DND-41 (cell line): ENCODE measurements around the gene LRRC25.

Experiments
- ATAC-seq: fragments of 200-7000 bp; cut with Tn5 transposase; 3 replicates; pipeline ENCODE4 v1.9.1; 2021; ENCODE audit warnings: low read depth; ENCODE audit not compliant: insufficient read depth
- DNase-seq: peaks from one replicate; pipeline ENCODE4 v3.0.0-alpha.2; 2020
- H2AFZ ChIP-seq: 2 replicates; pipeline ENCODE4 v1.6.0; 2012; ENCODE audit warnings: low read depth, low read length
- H3K27ac ChIP-seq: 2 replicates; pipeline ENCODE4 v1.5.1; 2012; ENCODE audit warnings: low read length, inconsistent platforms
- H3K27me3 ChIP-seq: fragments of 200-600 bp; sonication (generic); 2 replicates; pipeline ENCODE4 v1.6.0; 2012; ENCODE audit warnings: low read length, mild to moderate bottlenecking, inconsistent platforms; ENCODE audit not compliant: insufficient read depth, poor library complexity
- H3K36me3 ChIP-seq: 2 replicates; pipeline ENCODE4 v1.5.1; 2012; ENCODE audit warnings: low read length, inconsistent platforms; ENCODE audit not compliant: insufficient read depth
- H3K4me1 ChIP-seq: 2 replicates; pipeline ENCODE4 v1.5.1; 2012; ENCODE audit warnings: mild to moderate bottlenecking, low read length; ENCODE audit not compliant: insufficient read depth
- H3K4me2 ChIP-seq: 2 replicates; pipeline ENCODE4 v1.6.0; 2012; ENCODE audit warnings: mild to moderate bottlenecking, moderate library complexity, low read length, inconsistent platforms; ENCODE audit not compliant: insufficient read depth
- H3K4me3 ChIP-seq, 2 experiments: fragments of 200-600 bp in 1 of 2; shearing (Covaris generic) in 1 of 2; 2 replicates each; pipeline ENCODE4 v1.5.1; 2012 to 2016; ENCODE audit warnings: inconsistent platforms in 2 of 2, low read length in 2 of 2, mild to moderate bottlenecking in 2 of 2, low read depth in 1 of 2, moderate library complexity in 1 of 2
- H3K79me2 ChIP-seq: 2 replicates; pipeline ENCODE4 v1.6.0; 2012; ENCODE audit warnings: low read length, inconsistent platforms; ENCODE audit not compliant: insufficient read depth
- H3K9ac ChIP-seq: 2 replicates; pipeline ENCODE4 v1.6.0; 2012; ENCODE audit warnings: low read depth, mild to moderate bottlenecking, inconsistent platforms, low read length, moderate library complexity
- H3K9me3 ChIP-seq: 2 replicates; pipeline ENCODE4 v1.5.1; 2012; ENCODE audit warnings: low read length, moderate library complexity, mild to moderate bottlenecking, inconsistent platforms; ENCODE audit not compliant: insufficient read depth, severe bottlenecking
- H4K20me1 ChIP-seq: 2 replicates; pipeline ENCODE4 v1.6.0; 2012; ENCODE audit warnings: low read length; ENCODE audit not compliant: insufficient read depth
- EZH2 ChIP-seq: IDR thresholded peaks from 3 replicates; pipeline ENCODE4 v1.6.1; 2012; ENCODE audit warnings: borderline replicate concordance, low read depth, mild to moderate bottlenecking, moderate library complexity, low read length, inconsistent platforms; ENCODE audit not compliant: severe bottlenecking
- TF ChIP-seq, protein P1 (sequence below): IDR thresholded peaks from 2 replicates; pipeline ENCODE4 v1.5.1; 2012; ENCODE audit warnings: borderline replicate concordance, low read length, moderate library complexity, mild to moderate bottlenecking; ENCODE audit not compliant: poor library complexity, severe bottlenecking; ENCODE audit errors: extremely low read depth

LRRC25 gene

DNA sequence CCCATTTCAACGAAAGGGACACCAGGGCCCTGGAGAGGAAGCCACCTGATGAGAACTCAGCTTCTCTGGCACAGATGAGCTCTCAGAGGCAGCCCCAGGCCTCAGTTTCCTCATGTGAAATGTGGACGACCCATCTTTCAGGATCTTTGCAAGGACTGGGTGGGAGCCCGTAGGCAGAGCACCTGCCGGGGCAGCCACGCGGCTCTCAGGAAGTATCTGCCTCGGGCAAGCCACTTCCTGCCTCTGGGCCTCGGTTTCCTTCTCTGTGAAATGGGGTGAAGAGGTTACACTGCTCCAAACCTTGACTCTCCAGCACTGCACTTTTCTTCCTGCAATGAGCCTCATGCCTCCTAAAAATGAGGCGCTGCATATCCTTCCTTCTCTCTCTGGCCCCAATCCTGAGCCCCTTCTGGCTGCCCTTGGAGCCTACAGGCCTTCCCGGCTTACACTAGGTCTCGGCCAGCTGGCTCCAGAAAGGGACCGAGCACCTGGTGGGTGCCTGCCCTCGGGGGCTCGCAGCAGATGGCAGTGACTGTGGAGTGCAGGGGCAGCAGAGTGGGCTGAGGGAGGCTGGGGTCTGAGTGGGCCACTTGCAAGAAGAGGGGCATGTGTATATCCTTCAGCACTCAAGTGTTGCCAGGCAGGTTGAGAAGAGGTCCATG, 25.2 kb upstream of the LRRC25 start:
- peaks cover 7% of the 10 kb centered on the region; the same call in 1 of the 2 replicates for H3K36me3 ChIP-seq
- DNase-seq: peak; percentile 52
- H3K9me3 ChIP-seq: no peaks in the 10 kb centered on the region
- peaks cover 47% of the 10 kb centered on the region for H3K4me1 ChIP-seq
- peak; percentile 34; the same call in 2 of the 3 replicates for ATAC-seq
- H3K27ac ChIP-seq: no peak overlapping the region
- H3K9ac ChIP-seq: no peak overlapping the region
- H4K20me1 ChIP-seq: peaks cover 79% of the 10 kb centered on the region
- peak overlapping the region; percentile 25; the same call in 1 of the 2 replicates for H3K4me2 ChIP-seq
- peaks cover 71% of the 10 kb centered on the region for H3K79me2 ChIP-seq
- TF ChIP-seq, protein P1, sequence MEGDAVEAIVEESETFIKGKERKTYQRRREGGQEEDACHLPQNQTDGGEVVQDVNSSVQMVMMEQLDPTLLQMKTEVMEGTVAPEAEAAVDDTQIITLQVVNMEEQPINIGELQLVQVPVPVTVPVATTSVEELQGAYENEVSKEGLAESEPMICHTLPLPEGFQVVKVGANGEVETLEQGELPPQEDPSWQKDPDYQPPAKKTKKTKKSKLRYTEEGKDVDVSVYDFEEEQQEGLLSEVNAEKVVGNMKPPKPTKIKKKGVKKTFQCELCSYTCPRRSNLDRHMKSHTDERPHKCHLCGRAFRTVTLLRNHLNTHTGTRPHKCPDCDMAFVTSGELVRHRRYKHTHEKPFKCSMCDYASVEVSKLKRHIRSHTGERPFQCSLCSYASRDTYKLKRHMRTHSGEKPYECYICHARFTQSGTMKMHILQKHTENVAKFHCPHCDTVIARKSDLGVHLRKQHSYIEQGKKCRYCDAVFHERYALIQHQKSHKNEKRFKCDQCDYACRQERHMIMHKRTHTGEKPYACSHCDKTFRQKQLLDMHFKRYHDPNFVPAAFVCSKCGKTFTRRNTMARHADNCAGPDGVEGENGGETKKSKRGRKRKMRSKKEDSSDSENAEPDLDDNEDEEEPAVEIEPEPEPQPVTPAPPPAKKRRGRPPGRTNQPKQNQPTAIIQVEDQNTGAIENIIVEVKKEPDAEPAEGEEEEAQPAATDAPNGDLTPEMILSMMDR: no peak
- TF ChIP-seq EZH2: no peak
- no peak overlapping the region for H2AFZ ChIP-seq
- no peak overlapping the region; a peak in 1 of 4 replicates for H3K4me3 ChIP-seq
- H3K27me3 ChIP-seq: peaks cover 5% of the 10 kb centered on the region

DNA sequence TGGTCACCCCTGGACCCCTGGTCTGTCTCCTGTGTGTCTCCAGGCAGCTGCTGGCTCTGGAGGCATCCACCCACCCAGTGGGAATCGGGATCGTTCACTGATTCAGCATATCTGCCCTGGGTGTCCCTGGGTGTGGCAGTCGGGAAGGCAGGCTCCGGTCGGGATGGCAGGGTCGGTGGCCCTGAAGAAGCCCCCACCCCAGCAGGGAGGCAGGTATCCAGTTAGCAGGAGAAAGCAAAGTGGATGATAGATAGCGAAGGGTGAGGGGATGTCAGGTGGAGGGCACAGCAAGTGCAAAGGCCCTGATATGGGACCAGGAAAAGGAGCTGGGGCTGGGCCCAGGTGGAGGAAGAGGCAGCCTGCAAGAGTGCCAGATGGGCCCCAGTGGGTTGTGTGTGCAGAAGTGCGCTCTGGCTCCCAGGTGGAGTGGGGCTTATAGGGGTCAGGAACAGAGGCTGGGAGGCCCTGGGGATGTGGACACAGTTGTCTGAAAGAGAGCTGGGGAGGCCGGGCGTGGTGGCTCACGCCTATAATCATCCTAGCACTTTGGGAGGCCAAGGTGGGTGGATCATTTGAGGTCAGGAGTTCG, 24.0 kb upstream of the LRRC25 start:
- Histone ChIP-seq H2AFZ (no peak overlapping the region), H3K4me3 (0 out of 4 replicates have a peak overlapping the region, but pooled peaks of 1 of the 2 experiments have one; percentile 24), H3K27ac (no peak overlapping the region), H3K27me3 (peaks cover 17% of the 10 kb centered on the region), H3K9me3 (no peaks in the 10 kb centered on the region), H3K79me2 (peaks cover 68% of the 10 kb centered on the region), H3K36me3 (peaks cover 7% of the 10 kb centered on the region; the same call in 1 of the 2 replicates), H3K4me1 (peaks cover 58% of the 10 kb centered on the region), H3K9ac (no peak overlapping the region), H4K20me1 (peaks cover 67% of the 10 kb centered on the region), H3K4me2 (peak overlapping the region; percentile 88)
- DNase-seq (no peak), ATAC-seq (no peak)
- no peak for TF ChIP-seq EZH2
- TF ChIP-seq, protein P1: no peak

DNA sequence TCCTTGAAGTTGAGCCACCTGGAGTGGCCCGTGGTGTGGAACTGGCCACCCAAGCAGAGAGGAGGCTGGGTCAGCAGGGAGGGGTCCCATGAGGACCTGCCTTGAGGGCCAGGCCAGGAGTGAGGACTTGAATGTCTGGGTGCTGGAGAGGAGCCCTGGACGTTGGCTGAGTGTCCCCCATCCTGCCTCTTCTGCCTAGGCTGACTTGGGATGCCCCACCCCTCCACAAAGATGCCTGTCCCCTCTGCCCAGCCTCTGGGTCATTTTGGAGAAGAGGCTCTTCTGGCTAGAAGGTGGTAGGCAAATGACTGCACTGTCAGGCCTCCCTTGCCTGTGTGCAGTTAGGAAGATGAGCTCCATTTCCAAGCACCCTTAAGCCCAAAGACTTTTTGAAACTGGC, 23.5 kb upstream of the LRRC25 start:
- Histone ChIP-seq H3K9ac (peak overlapping the region; percentile 76), H3K27ac (no peak overlapping the region), H4K20me1 (peaks cover 62% of the 10 kb centered on the region), H3K4me1 (peaks cover 64% of the 10 kb centered on the region), H3K4me2 (peak overlapping the region; percentile 88), H3K27me3 (peaks cover 21% of the 10 kb centered on the region), H3K4me3 (peak overlapping the region in 1 of 2 experiments; percentile 70; a peak in 2 of 4 replicates), H2AFZ (no peak overlapping the region), H3K9me3 (no peaks in the 10 kb centered on the region), H3K79me2 (peaks cover 68% of the 10 kb centered on the region), H3K36me3 (peaks cover 7% of the 10 kb centered on the region; the same call in 1 of the 2 replicates)
- TF ChIP-seq, protein P1: no peak
- TF ChIP-seq EZH2: no peak
- DNase-seq: no peak
- no peak for ATAC-seq
